HepG2 (cell line): ENCODE results near the gene XPO1. TPM values are rescaled to one million over a fixed set of nuclear protein-coding genes. Genes with fewer than 3 reads are reported as not detected.

Source experiments
- DDIT3 ChIP-seq: sonication (generic); formaldehyde crosslinking; IDR thresholded peaks from 2 replicates; pipeline ENCODE4 v1.4.0; 2020; ENCODE audit warnings: mild to moderate bottlenecking, missing genetic modification reagents
- JUNB ChIP-seq: sonication (generic); formaldehyde crosslinking; IDR thresholded peaks from 2 replicates; pipeline ENCODE4 v1.8.0; 2022; ENCODE audit warnings: missing genetic modification reagents, mild to moderate bottlenecking, borderline replicate concordance
- LRRFIP1 ChIP-seq: sonication (generic); formaldehyde crosslinking; conservative IDR thresholded peaks from 2 replicates; pipeline ENCODE4 v1.4.0; 2020; ENCODE audit warnings: missing genetic modification reagents
- MED8 ChIP-seq: sonication (generic); formaldehyde crosslinking; IDR thresholded peaks from 2 replicates; pipeline ENCODE4 v1.8.1; 2023; ENCODE audit warnings: mild to moderate bottlenecking, missing genetic modification reagents; ENCODE audit not compliant: insufficient replicate concordance
- MTERF4 ChIP-seq: sonication (generic); formaldehyde crosslinking; IDR thresholded peaks from 2 replicates; pipeline ENCODE4 v1.8.0; 2023; ENCODE audit warnings: mild to moderate bottlenecking, missing genetic modification reagents
- PAX8 ChIP-seq: sonication (generic); formaldehyde crosslinking; IDR thresholded peaks from 2 replicates; pipeline ENCODE4 v1.8.0; 2022; ENCODE audit warnings: mild to moderate bottlenecking, missing genetic modification reagents, borderline replicate concordance
- POGZ ChIP-seq: sonication (generic); formaldehyde crosslinking; IDR thresholded peaks from 2 replicates; pipeline ENCODE4 v1.4.0; 2020; ENCODE audit warnings: mild to moderate bottlenecking, missing genetic modification reagents
- TSC22D2 ChIP-seq: sonication (generic); formaldehyde crosslinking; IDR thresholded peaks from 2 replicates; pipeline ENCODE4 v1.5.1; 2020; ENCODE audit warnings: missing genetic modification reagents, mild to moderate bottlenecking, borderline replicate concordance
- ZFP1 ChIP-seq: IDR thresholded peaks from 2 replicates; pipeline ENCODE4 v1.6.1; 2016
- ZFY ChIP-seq: sonication (generic); formaldehyde crosslinking; IDR thresholded peaks from 2 replicates; pipeline ENCODE4 v1.4.0; 2020; ENCODE audit warnings: missing genetic modification reagents
- ZNF143 ChIP-seq: sonication (generic); formaldehyde crosslinking; IDR thresholded peaks from 2 replicates; pipeline ENCODE4 v1.4.0; 2020; ENCODE audit warnings: missing genetic modification reagents
- ZNF281 ChIP-seq: sonication (generic); formaldehyde crosslinking; IDR thresholded peaks from 2 replicates; pipeline ENCODE4 v1.4.0; 2020; ENCODE audit warnings: missing genetic modification reagents, borderline replicate concordance
- ZNF354B ChIP-seq: sonication (generic); formaldehyde crosslinking; IDR thresholded peaks from 2 replicates; pipeline ENCODE4 v1.8.0; 2022; ENCODE audit warnings: mild to moderate bottlenecking, missing genetic modification reagents
- ZNF430 ChIP-seq: sonication (generic); formaldehyde crosslinking; IDR thresholded peaks from 2 replicates; pipeline ENCODE4 v1.9.0; 2021; ENCODE audit warnings: mild to moderate bottlenecking, missing genetic modification reagents
- ZNF484 ChIP-seq: sonication (generic); formaldehyde crosslinking; IDR thresholded peaks from 2 replicates; pipeline ENCODE4 v1.5.1; 2020; ENCODE audit warnings: mild to moderate bottlenecking, low read depth, missing genetic modification reagents, borderline replicate concordance
- ZNF703 ChIP-seq: sonication (generic); formaldehyde crosslinking; IDR thresholded peaks from 2 replicates; pipeline ENCODE4 v1.5.1; 2020; ENCODE audit warnings: missing genetic modification reagents, mild to moderate bottlenecking, moderate library complexity, borderline replicate concordance
- ZNF724P ChIP-seq: sonication (generic); formaldehyde crosslinking; IDR thresholded peaks from 2 replicates; pipeline ENCODE4 v1.8.0; 2022; ENCODE audit warnings: missing genetic modification reagents, borderline replicate concordance
- ZNF800 ChIP-seq: sonication (generic); formaldehyde crosslinking; IDR thresholded peaks from 2 replicates; pipeline ENCODE4 v1.4.0; 2020; ENCODE audit warnings: missing genetic modification reagents
- polyA plus RNA-seq, 8 experiments: library from polyadenylated mRNA; depleted of rRNA in 3 of 8; stranded (reverse) in 7 of 8; unstranded in 1 of 8; fragments of >200 nt; fragmentation: Illumina TruSeq in 4 of 8; extraction: Trizol in 4 of 8; gene quantifications; 2 replicates each; pipeline versions ENCODE4 v1.2.1 to v1.2.3, GENCODE V29; 2011 to 2016; ENCODE audit warnings: low read depth in 4 of 8, missing spikeins in 1 of 8, mixed read lengths in 1 of 8; ENCODE audit not compliant: insufficient read depth in 1 of 8
- total RNA-seq, 5 experiments: library from RNA; depleted of rRNA; stranded (reverse); fragments of >200 nt; fragmentation: Illumina TruSeq; extraction: Trizol; gene quantifications; 2 replicates each; pipeline ENCODE4 v1.2.3, GENCODE V29; 2016; ENCODE audit warnings: low read depth in 1 of 5

Gene XPO1
- total and polyA plus RNA-seq, 2 of the 13 experiments (the other 11 are each of a cell fraction or from before 2014, with no cell fraction given): 67.4 to 212 TPM

- TF ChIP-seq ZNF703 (CRISPR knock-in tag): no peak
- TF ChIP-seq ZFY (CRISPR knock-in tag): peak; percentile 88
- TF ChIP-seq ZNF430 (CRISPR knock-in tag): 0 out of 2 replicates have a peak, but pooled peaks have one; percentile 24
- 0 out of 2 replicates have a peak, but pooled peaks have one; percentile 9 for TF ChIP-seq ZNF800 (CRISPR knock-in tag)
- no peak for TF ChIP-seq MED8
- no peak for TF ChIP-seq MTERF4
- peak; percentile 80 for TF ChIP-seq ZNF281 (CRISPR knock-in tag)
- TF ChIP-seq ZFP1 (CRISPR knock-in tag): no peak
- no peak for TF ChIP-seq ZNF143 (CRISPR knock-in tag)
- TF ChIP-seq JUNB: no peak
- TF ChIP-seq ZNF724P (CRISPR knock-in tag): no peak
- TF ChIP-seq LRRFIP1: no peak
- TF ChIP-seq TSC22D2 (CRISPR knock-in tag): no peak
- no peak for TF ChIP-seq ZNF484
- 0 out of 2 replicates have a peak, but pooled peaks have one; percentile 1 for TF ChIP-seq POGZ (CRISPR knock-in tag)
- no peak for TF ChIP-seq PAX8 (CRISPR knock-in tag)
- TF ChIP-seq DDIT3 (CRISPR knock-in tag): no peak
- TF ChIP-seq ZNF354B: no peak
Measured at GRCh38 chr2:61470122-61470951, 67.8 kb downstream of the XPO1 start (continued).
